Activated effector memory CD4-positive, alpha-beta T cell treated with anti-CD3 and anti-CD28 coated beads, Interleukin-2, amount 50 U/mL, for 16 hours (primary cell): ENCODE results near the gene PORCN.
A peak's percentile ranks its signal among the peaks of the same experiment; 100 is the strongest.
"Not testable (repeated sequence)": the region's sequence is repeated elsewhere in the genome, so short reads cannot be mapped to it uniquely, and the experiment has no call there.

Experiments used
- DNase-seq: peaks from one replicate; pipeline ENCODE4 v3.0.0-alpha.2; 2020

PORCN gene

DNA sequence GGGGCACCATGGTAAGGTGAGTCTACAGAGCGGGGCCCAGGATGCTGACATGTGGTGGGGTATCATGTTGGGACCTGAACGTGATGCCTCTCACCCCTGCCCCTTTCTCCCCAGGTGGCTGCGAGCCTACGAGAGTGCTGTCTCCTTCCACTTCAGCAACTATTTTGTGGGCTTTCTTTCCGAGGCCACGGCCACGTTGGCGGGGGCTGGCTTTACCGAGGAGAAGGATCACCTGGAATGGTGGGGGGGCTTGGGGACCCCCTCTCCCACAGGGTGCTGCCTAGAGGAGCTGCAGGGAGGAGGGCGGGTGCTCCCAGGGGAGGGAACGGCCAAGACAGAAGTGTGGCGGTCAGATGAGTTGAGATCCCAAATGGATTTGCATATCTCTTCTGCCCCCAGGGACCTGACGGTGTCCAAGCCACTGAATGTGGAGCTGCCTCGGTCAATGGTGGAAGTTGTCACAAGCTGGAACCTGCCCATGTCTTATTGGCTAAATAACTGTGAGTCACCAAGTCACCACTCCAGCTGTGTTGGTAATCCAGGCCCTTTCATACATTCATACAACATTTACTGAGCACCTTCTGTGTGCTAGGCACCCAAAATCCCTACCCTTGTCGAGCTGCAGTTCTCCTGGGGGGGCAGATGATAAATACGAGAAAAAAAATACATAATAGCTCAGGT, 5.5 kb downstream of the PORCN start:
- DNase-seq = no peak

DNA sequence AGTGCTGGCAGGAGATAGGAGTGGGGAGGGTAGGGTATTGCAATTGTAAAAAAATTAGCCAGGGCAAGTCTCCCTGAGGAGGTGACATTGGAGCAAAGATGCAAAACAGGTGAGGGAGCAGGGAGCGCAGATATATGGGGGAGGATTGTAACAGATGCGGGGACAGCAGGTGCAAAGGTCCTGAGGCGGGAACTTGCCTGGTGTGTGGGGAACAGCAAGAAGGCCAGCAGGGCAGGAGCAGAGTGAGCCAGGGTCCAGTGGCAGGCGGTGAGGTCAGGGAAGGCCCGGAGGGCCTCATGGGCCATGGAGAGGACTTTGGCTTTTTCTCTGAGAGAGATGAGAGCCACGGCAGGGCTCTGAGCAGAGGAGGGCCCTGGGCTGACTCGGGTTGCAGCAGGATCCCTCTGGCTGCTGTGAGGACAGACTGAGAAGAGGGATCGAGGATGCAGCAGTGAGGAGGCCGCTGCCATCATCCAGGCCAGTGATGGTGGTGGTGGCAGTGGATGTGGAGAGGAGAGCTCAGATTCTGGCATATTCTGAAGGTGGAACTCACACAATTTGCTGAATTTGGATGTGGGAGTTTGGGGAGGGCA, 6.2 kb downstream of the PORCN start:
- no peak for DNase-seq

DNA sequence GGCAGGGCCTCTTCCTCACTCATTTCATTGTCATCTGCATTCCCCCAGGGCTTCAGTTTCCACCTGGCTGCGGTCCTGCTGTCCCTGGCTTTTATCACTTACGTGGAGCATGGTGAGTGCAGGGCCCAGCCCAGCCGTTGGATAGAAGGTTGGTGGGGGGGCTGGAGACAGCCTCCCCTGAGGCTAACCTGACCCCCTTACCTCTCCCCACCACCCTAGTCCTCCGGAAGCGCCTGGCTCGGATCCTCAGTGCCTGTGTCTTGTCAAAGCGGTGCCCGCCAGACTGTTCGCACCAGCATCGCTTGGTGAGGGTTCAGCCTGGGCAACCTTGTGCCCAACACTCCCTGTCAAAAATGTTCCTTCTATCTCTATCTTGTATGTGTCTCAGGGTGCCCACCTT, 7.0 kb downstream of the PORCN start:
- DNase-seq = no peak

DNA sequence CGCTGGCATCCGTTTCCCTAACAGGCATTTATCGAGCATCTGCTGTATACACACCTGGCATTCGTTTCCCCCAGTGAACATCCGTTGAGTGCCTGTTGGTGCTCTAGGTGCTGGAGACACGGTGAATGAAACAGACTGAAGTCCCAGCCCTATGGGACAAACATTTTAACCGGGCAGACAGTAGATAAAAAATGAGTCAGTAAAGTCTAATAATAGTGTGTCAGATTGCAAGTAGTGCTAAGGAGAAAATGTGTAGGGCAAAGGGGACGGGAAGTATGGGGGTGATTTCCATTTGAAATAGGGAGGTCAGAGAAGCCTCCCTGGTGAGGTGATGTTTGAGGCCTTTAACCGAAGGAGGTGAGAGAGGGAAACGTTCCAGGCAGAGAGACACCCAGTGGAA, 7.5 kb downstream of the PORCN start:
- no peak for DNase-seq

DNA sequence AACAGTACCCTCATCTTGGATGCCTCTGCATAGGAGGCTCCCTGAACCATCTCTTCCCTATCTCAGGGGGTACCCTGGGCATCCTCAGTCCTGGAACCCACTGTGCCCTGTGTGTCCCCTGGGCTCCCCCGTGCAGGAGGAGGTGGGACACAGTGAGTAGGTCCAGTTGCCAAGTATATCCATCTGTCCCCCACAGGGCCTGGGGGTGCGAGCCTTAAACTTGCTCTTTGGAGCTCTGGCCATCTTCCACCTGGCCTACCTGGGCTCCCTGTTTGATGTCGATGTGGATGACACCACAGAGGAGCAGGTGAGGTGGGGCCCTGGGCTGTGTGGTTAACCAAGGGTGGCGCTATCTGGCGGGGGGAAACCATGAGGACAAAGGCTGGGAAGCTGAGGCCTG, 8.2 kb downstream of the PORCN start:
- DNase-seq = no peak

DNA sequence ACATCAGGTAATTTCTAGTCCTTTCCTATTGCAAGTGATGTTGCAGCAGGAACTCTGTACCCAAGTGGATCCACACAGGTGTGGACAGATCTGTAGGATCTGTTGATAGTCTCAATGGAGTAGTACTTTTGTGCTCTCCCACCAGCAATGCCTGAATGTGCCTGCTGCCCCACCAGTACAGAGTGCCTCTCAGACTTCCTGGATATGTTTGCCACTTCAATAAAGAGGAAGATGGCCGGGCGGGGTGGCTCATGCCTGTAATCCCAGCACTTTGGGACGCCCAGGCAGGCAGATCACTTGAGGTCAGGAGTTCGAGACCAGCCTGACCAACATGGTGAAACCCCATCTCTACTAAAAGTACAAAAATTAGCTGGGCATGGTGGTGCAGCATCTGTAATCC, 10.7 kb downstream of the PORCN start:
- not testable (repeated sequence) for DNase-seq

DNA sequence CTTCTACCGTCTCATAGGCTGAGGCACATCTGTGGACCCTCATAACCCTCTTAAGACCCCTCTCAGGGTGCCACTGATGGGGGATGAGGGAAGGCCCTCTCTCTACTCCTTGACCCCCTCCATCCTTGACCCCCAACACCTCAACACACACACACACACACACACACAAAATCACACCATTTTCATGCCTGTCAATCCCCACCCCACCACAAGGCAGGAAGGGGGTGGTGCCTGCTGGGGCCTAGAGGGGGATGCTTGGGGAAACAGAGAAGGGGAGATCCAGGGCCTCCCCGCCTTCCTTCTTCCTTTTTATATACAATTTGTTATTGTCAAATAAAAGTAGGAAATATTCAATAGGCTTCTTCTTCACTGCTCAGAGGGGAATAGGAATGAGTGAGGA, 11.7 kb downstream of the PORCN start:
- no peak for DNase-seq

DNA sequence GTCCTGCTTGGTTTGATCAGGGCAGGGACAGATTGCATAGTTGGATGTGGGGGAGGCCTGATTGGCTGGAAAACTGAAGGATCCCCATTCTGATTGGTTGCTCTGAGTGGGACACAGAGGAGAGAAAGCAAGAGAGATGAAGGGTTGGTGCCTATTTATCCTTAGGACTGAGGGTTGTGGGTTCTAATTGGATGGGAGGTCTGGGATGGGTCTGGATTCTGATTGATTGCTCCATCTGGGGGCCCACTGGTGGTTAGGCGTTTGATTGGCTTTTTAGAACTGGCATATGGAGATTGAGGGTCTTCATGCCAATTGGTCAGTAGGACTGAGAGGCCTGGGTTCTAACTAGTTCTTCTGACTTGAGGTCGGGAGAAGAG, 12.2 kb downstream of the PORCN start:
- no peak for DNase-seq

DNA sequence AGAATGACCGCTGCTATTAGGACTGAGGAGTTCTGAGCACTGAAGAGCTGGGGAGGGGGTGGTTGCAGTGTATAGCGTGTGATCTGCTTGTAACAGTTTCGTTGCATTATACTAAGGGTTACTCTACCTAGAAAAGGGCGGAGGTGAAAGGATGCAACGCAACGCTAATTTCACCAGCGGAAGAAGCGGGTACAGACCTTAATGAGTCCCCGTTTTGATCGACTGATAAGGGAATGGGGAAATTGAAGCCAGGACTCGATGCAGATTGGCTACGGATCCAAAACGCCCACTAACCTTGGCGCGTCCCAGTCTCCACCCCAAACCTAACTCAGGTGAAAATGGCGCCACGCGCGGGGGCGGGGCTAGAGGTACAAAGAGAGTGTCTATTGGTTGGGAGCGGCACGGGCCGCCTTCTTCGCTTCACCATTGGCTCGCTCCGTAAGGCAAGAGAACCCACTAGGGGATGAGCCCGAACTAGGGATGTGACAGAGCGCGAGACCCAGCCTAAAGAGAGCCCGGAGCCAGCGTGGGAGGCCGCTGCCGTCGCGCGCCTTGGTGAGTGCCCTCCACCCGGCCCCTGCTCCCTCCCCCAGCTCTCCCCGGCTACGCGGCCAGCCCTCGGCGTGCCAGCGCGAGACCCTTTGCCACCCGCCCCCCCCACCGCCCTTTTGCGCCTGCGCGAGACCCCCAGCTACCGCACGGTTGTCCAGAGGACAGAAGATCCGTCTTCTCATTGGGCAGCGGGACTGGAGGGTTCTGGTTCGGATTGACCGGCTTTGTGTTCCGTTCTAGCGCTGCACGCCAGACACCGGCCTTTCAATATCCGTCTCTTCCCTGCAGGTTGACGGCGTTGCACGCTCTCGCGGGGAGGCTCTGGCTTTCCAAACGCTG, 12.8 kb downstream of the PORCN start, which contains the start of gene EBP:
Gene EBP, plus strand, starts transcription at position 456 of the 891 bp plus-strand sequence. CDS start 1,964 bp downstream, outside the sequence.
- DNase-seq = peak; percentile 97

DNA sequence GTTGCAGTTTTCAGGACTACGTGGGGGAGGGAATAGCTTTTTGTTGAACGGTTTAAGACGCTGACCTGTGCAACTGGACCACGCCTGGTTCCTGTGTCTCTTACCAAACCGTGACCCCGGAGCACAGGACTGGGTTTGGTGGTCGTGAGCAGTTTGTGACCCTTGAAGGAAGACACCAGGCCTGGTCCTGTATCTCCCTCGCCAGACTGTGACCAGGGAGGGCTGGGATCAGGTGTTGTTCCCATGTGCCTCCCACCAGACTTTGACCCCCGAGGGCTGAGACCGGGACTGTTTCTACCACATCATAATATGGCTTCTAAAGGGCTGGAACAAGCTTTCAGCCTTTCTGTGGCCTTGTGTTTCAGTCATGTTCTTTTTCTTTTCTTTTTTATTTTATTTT, 13.5 kb downstream of the PORCN start:
- no peak for DNase-seq

DNA sequence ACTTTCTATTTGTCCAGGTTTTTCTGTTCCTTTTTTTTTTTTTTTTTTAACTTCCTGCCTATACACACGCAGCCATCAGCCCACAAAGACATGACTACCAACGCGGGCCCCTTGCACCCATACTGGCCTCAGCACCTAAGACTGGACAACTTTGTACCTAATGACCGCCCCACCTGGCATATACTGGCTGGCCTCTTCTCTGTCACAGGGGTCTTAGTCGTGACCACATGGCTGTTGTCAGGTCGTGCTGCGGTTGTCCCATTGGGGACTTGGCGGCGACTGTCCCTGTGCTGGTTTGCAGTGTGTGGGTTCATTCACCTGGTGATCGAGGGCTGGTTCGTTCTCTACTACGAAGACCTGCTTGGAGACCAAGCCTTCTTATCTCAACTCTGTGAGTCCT, 14.9 kb downstream of the PORCN start:
- DNase-seq = no peak

DNA sequence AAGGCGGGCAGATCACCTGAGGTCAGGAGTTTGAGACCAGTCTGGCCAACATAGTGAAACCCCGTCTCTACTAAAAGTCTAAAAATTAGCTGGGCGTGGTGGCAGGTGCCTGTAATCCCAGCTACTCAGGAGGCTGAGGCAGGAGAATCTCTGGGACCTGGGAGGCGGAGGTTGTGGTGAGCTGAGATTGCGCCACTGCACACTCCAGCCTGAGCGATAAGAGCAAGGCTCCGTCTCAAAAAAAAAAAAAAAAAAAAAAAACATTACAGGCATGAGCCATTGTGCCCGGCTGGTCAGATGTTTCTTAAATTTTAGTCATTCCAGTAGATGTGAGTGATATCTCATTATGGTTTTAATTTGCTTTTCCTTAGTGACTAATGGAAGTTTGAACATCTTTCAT, 17.1 kb downstream of the PORCN start:
- DNase-seq = not testable (repeated sequence)

DNA sequence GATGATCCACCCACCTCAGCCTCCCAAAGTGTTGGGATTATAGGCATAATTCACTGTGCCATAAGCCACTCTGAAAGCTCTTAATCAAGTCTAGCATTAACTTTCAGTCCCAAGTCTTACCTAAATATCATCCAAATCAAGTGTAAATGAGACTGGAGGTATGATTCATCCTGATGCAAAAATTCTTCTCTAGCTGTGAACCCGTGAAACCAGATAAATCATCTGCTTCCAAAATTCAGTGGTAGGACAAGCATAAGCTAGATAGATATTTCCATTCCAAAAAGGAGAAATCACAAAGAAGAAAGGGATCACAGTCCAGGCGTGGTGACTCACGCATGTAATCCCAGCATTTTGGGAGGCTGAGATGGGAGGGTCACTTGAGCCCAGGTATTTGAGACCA, 21.9 kb downstream of the PORCN start:
- DNase-seq = no peak

DNA sequence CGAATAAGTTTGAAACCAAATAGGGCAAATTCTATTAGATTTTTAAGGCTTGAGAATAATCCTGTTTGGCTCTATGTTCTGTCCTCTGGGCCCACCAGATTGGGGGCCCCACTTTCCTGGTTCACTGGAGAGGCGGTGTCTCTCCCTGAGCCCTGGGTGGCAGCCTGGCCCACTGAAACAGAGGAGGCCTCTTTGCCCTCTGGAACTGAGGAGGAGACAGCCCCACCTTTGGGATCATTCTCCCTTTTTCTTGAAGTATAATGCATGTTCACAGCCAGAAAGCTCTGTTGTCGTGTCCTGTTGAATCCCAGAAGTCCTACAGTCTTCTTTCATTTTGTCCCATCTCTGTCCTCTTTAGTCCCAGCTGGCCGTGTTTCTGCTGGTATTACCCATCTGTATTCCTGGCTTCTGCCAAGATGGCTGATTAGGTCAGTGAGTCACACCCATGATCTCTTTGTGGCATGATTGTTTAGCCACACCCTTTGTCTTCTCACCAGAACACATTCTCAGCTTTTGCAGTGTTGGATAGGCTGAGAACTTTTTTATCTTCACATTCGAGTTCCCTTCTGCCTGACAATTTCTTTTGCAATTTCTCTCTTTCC, 22.7 kb downstream of the PORCN start:
- DNase-seq = no peak

DNA sequence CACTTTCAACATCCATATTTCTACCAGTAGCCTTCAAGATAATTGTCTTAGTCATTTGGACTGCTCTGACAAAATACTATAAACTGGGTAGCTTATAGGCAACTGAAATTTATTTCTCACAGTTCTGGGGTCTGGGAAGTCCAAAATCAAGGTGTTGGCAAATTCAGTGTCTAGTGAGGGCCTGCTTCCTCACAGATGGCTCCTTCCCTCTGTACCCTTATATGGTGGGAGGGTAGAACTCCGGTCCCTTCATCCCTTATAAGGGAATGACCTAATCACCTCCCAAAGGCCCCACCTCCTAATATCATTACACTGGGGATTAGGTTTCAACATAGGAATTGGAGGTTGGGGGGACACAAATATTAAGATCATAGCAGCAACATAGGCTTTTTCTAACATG, 23.4 kb downstream of the PORCN start:
- DNase-seq = no peak

DNA sequence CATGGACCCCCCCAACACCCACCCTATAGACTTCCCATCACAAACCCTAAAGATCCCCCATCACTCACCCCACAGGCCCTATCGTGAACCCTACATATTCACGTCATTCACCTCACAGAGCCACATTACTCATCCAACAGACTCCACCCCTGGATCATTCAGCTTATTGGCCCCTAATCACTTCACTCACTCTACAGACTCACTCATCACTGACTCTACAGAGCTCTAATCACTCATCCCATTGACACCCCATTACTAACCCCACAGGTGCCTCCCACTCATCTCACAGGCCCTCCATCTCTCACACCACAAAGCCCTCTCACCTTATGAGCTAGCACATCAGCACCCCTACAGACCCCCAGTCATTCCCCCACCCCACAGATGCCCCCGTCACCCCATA, 24.4 kb downstream of the PORCN start:
- no peak for DNase-seq

DNA sequence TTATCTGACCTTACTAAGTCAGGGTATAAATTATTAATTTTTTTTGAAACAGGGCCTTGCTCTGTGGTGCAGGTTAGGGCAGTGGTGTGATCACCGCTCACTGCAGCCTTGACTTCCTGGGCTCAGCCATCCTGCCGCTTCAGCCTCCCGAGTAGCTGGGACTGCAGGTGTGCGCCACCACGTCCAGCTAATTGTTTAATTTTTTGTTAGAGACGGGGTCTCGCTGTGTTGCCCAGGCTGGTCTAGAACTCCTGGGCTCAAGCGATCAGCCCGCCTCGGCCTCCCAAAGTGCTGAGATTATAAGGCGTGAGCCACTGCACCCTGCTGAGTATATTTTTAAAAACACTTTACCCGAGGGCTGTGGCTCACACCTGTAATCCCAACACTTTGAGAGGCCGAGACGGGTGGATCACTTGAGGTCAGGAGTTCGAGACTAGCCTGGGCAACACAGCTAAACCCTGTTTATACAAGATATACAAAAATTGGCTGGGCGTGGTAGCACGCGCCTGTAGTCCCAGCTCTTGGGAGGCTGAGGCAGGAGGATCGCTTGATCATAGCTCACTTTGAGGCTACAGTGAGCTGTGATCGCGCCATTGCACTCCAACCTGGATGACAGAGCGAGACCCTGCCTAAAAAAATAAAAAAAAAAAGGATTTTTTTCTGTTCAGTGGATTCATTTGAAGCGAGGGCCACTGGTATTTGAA, 30.0 kb downstream of the PORCN start:
- no peak for DNase-seq

DNA sequence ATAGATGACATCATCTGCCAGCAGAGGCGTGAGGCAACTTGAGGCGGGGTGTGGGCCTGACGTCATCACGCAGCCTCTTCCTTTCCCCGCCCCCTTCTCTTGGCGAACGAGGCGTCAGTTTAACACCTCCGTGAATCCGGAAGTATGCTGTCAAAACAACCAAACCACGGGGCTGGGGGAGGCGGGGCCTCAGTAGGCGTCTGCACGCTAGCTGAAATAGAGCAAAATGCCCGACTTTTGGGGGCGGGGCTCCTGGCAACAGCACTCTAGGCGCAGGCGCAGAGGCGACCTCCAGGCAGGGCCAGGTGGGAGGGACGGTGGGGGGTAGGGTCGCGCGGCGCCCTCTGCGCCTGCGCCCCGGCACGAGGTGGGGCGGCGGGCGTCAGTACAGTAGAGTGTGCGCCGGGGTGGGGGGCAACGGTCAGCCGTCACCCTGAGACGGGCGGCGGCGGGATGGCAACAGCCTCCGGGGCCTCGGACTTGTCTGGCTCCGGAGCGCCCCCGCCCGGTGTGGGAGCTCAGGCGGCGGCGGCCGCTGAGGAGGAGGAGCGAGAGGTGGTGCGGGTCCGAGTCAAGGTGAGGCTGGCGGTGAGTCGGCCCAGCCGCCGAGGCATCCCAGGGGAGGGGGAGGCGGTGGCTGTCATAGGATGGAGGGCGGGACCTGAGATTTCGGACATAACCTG, 30.7 kb downstream of the PORCN start, which contains the start of gene TBC1D25:
Gene TBC1D25, plus strand, starts transcription at position 370 of the 683 bp plus-strand sequence. Its CDS starts 84 bp downstream, at position 454.
- DNase-seq = peak; percentile 98

DNA sequence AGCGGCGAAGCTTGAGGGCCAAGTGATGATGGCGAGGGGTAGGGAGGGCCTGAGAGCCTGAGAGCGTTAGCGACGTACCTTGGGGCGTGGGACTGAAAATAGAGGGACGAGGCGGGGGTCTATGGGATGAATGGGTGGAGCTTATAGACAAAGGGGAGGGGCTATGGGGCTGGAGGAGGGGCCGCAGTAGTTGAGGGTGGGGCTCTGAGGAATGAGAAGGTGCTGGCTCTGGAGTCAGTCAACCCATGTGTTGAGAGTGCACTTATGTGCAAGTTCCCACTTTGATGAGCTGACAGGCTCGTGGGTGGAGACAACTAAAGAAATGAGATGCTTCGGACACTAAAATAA, 31.2 kb downstream of the PORCN start:
- peak; percentile 82 for DNase-seq

DNA sequence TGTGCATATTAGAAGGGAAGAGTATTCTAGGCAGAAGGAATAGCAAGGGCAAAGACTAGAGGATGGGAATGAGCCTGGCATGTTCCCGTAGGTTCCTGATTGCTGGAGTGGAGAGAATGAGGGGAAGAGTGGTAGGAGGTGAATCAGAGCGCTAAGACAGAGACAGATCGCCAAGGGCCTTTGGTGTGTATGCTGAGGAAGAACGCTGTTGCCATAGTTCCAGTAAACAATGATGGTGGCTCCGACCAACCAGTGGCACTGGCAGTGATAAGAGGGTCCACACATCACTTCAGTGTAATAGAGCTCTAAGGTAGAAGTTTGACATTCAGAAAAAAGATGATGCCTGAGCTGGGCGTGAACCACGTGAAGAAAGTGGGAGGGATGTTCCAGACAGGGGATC, 31.7 kb downstream of the PORCN start:
- DNase-seq = no peak

DNA sequence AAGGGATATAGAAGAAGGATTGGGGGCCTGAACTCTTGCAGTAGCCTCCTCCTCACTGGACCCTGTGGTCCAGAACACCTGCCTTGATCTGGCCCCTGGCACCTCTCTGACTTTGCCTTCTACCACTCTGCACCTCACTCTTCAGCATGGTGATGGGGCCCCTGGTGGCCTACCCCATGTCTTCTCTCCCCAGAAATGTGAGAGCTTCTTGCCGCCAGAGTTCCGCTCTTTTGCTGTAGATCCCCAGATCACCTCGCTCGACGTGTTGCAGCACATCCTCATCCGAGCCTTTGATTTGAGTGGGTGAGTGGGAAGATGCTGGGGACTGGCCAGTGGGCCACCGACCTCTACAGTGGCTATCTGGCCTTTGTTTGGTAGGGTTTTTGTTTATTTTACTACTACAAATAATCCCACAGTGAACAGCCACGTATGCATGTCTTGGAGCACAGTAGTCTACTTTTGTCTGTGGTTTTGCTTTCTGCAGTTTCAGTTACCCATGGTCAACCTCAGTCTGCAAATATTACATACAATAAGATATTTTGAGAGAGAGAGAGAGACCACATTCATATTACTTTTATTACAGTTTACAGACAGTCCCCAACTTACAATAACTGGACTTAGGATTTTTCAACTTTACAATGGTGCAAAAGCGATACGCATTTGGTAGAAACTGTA, 32.5 kb downstream of the PORCN start:
- DNase-seq = no peak

DNA sequence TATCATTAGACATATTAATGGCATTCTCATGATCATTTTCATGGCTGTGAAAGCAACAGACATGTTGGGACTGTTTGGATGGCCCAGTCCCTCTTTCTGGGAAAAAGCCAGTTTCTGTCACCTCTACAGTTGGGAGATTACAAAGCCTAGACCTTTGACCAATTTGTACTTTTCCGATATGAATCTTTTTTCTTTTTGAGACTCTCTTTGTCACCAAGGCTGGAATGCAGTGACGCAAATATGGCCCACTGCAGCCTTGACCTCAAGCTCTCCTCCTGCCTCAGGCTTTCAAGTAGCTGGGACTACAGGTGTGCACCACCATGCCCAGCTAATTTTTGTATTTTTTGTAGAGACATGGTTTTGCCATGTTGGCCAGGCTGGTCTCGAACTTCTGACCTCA, 40.1 kb downstream of the PORCN start:
- DNase-seq = no peak
